Skin epidermis (tissue), 12 donors: ENCODE results near the gene SPEM2.

Experiments
- H3K27ac ChIP-seq, 21 experiments: fragments of 200-600 bp; sonication (generic) in 11 of 21; one replicate each; pipeline ENCODE4 v1.5.0; 2020; ENCODE audit warnings: mild to moderate bottlenecking in 3 of 21, inconsistent platforms in 2 of 21, moderate library complexity in 2 of 21
- H3K4me3 ChIP-seq, 7 experiments: fragments of 200-600 bp; sonication (generic) in 2 of 7; one replicate each; pipeline ENCODE4 v1.5.0; 2020; ENCODE audit warnings: inconsistent platforms in 2 of 7, mild to moderate bottlenecking in 2 of 7, moderate library complexity in 1 of 7

The SPEM2 gene

DNA sequence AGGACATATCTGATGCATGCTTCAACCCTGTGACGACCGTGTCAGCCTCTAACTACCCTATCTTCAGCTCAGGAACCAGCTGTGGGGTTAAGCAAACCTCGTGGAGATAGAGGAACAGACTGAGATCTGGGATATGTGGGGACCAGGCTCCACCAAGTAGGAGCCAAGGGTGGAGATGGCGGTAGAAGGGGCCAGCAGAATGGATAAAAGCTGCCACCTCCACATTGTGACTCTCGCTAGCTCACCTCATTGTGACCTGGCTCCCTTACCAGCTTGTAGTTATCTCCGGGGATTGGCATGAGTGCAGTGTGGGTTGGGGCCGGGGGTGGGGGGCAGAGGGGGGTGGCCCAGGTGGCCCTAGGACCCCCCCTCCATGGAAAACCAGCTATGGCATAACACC lies at the start of gene SPEM2:
Gene SPEM2 (plus strand): TSS at position 301 of the 400 bp plus-strand sequence. CDS start 73 bp downstream, at position 374.
- Histone ChIP-seq H3K27ac (no peak within 1 kb of the TSS), H3K4me3 (no peak within 1 kb of the TSS)

DNA sequence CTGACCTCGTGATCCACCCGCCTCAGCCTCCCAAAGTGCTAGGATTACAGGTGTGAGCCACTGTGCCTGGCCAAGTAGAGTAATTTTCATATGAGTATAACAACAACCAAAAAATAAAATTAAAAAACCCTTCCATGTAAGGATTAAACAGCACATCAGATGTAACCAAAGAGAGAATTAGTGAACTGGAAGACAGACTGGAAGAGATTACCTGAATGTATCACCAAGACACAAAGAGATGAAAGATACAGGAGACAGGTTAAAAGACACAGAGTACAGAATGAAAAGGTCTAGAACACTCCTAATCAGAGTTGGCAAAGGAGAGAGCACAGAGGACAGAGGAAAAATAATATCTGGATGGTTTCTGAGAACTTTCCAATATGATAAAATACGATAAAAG lies 46.3 kb upstream of the SPEM2 start:
- no peak overlapping the region for H3K27ac ChIP-seq
- H3K4me3 ChIP-seq, result no peak overlapping the region

DNA sequence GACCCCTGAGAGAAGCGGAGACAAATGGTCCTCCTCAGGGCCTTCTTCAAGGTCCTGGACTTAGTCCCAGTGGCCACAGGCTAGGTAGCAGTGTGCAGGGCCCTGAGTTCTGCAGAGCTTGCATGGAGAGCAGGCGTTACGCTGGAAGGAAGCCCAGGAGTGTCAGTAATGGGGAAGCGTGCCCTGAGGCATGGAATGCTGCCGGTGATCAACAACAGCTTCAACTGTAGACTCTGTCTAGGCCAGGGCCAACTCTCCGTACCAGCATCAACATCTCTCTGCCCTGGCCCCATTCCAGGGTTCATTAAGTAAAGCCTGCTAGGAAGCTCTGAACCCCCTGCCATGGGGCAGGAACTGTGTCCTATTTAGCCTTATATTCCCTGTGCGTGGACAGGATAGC lies 45.1 kb upstream of the SPEM2 start:
- H3K4me3 ChIP-seq, result peak overlapping the region; percentile 36 to 55 (median 41)
- H3K27ac ChIP-seq, result peak overlapping the region in 16 of 21 experiments; percentile 6 to 85 (median 76)

DNA sequence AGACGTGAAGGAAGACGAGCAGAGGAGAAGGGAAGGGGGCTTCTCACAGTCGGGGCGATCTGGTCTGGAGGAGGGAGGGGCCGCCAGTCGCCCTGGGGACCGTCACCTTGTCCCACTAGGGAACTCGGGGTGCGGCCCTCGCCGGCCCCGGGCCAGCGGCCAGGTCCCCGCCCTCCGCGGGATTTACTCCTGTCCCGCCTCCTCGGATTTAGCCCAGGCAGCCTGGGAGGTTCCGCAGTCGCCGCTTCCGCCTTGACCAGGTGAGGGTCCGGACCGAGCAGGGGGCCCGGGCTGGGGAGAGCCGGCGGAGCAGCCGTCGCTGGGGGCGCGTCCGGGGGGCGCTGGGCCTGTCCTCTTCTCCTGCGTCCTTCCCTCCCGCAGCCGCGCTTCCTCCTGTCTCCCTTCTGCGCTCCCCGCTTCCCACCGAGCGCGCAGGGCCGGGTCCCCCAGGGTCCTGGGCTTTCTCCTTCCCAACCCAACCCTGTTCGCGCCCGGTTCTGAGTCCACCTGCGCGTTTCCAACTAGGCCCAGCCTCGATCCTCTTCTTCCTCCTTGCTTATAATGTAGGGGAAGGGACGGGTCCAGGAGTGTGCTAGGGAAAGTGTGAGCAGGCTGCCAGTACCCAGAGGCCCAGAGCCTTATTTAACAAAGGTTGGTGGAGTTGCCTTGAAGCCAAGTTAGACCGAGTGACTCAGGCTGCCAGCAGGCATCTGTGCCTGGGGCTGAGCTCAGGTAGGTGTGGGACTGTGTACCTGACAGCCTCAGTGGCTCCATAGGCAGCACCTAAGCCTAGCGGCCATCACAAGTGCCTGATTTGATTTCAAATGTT lies 44.3 kb upstream of the SPEM2 start, which contains the start of gene TNK1:
Gene TNK1 (plus strand): TSS at position 235 of the 829 bp plus-strand sequence. CDS start 1,838 bp downstream, outside the sequence.
- H3K27ac ChIP-seq, result peak within 1 kb of the TSS in 20 of 21 experiments; percentile 5 to 85 (median 72)
- peak within 1 kb of the TSS; percentile 36 to 55 (median 41) for H3K4me3 ChIP-seq

DNA sequence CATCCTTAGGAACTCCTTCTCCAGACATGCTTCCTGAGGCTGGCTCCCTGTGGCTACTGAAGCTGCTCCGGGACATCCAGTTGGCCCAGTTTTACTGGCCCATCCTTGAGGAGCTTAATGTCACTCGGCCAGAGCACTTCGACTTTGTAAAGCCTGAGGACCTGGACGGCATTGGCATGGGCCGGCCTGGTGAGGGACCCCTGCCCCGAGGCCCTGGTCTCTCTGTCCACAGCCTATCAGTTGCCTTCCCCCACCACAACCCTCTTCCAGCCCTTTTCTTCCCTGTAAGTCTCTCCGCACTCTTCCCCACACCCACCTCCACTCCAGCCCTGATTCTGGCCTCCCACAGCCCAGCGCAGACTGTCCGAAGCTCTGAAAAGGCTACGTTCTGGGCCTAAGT lies 42.5 kb upstream of the SPEM2 start:
- Histone ChIP-seq H3K27ac (peak overlapping the region in 1 of 21 experiments; percentile 54), H3K4me3 (no peak overlapping the region)

DNA sequence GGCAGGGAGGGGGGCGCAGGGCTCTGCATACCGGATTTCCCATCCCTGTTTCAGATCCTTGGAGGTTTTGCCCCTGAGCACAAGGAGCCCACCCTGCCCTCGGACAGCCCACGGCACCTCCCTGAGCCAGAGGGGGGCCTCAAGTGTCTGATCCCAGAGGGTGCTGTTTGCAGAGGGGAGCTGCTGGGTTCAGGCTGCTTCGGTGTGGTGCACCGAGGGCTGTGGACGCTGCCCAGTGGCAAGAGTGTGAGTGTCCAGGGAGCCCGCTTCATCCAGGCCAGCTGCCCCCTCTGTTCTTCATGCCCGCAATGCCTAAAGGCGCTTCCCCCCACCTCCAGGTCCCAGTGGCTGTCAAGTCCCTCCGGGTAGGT lies 42.1 kb upstream of the SPEM2 start:
- peak overlapping the region in 4 of 21 experiments; percentile 28 to 60 (median 46) for H3K27ac ChIP-seq
- H3K4me3 ChIP-seq, result peak overlapping the region in 2 of 7 experiments; percentile 27 to 36

DNA sequence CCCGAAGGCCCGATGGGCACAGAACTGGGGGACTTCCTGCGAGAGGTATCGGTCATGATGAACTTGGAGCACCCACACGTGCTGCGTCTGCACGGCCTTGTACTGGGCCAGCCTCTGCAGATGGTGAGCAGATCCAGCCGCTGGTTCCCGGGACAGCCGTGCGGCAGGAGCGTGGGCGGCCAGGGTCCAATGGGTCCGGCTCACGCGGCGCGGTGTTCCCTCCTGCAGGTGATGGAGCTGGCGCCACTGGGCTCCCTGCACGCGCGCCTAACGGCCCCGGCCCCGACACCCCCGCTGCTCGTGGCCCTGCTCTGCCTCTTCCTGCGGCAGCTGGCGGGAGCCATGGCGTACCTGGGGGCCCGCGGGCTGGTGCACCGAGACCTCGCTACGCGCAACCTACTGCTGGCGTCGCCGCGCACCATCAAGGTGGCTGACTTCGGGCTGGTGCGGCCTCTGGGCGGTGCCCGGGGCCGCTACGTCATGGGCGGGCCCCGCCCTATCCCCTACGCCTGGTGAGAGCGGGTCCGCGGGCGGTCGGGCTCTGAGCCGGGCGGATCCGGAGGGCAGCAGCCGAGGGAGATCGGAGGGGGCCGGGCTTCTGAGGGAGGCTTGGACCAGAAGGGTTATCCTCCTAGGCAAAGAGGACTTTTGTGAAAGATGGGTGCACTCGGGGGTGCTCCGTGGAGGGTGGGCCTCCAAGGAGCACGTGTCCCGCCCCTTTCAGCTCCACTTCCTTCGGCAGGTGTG lies 41.5 kb upstream of the SPEM2 start:
- Histone ChIP-seq H3K4me3 (peak overlapping the region; percentile 7 to 36 (median 27)), H3K27ac (peak overlapping the region in 11 of 21 experiments; percentile 1 to 76 (median 49))

DNA sequence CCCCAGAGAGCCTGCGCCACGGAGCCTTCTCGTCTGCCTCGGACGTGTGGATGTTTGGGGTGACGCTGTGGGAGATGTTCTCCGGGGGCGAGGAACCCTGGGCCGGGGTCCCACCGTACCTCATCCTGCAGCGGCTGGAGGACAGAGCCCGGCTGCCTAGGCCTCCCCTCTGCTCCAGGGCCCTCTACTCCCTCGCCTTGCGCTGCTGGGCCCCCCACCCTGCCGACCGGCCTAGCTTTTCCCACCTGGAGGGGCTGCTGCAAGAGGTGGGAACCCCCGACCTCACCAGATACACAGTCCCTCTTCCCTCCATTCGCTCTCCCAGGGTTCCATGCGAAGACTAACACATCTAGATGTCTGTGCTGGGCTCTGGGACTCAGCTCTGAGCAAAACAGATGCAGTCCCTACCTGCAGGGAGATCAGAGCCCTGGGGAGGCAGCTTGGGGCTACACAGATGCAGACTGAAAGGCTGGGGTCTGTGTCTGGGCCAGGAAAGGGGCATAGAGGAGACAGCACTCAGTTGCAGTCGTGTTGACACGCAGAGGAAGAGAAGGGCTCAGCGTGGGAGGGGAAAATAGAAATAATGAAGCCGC lies 40.8 kb upstream of the SPEM2 start:
- Histone ChIP-seq H3K4me3 (peak overlapping the region; percentile 7 to 36 (median 27)), H3K27ac (peak overlapping the region in 9 of 21 experiments; percentile 1 to 76 (median 49))

DNA sequence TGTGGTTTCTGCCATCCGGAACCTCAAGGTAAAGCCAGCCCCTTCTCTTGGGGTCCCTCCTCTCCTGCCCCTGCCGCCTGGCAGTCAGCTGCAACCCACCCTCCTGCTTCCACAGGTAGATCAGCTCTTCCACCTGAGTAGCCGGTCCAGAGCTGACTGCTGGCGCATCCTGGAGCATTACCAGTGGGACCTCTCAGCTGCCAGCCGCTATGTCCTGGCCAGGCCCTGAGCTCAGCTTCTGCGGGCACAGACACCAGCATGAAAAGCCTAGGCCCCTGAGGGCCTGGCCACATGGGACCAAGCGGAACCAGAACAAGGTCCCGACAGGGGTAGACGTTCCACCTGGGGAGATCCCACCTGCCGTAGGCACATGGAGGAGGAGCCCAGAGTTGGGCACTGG lies 36.6 kb upstream of the SPEM2 start:
- no peak overlapping the region for H3K27ac ChIP-seq
- H3K4me3 ChIP-seq, result no peak overlapping the region

DNA sequence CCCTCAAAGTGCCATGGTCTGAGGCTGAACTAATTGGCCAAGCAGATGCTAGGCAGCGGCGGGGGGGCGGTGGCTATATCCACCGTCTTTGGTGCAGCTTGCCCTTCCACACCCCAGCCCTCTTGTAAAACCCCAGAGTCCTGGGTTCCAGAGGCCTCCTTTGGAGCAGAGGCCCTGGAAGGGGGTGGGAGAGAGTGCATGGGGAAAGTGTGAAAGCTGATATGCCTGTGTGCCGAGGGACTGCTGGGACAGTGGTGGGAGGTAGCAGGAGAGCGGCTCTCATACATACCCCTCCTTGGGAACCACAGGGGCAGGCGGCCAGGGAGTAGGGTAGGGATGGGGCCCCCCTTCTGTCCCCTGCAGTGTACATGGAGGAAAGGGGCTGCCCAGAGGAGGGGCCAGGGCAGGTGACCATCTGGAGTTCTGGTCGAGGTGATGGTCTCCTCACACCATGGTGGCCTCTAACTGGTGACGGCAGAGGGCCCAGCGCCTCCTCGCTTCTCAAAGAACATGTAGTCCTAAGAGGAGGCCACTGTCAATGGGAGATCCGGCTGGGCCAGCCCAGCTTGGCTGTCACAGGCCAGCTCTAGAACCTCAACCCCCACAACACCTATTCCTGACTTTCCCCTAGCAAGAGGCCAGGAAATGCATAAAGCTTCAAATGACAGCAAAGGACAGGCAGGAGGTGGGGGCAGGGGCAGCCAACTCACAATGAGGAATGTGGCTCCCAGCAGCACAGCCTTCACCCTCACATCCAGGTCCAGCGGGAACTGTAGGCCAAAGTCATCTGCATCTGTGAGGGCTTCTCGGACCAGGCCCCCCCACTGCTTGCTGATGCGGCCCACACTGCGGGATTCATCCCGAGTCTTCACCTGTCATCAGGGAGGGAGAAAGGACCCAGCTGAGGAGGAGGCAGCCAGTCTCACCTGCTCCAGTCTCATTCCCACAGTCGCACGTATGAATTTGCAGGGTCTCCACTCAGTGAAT lies 35.2 kb upstream of the SPEM2 start:
- Histone ChIP-seq H3K27ac (no peak overlapping the region), H3K4me3 (no peak overlapping the region)

DNA sequence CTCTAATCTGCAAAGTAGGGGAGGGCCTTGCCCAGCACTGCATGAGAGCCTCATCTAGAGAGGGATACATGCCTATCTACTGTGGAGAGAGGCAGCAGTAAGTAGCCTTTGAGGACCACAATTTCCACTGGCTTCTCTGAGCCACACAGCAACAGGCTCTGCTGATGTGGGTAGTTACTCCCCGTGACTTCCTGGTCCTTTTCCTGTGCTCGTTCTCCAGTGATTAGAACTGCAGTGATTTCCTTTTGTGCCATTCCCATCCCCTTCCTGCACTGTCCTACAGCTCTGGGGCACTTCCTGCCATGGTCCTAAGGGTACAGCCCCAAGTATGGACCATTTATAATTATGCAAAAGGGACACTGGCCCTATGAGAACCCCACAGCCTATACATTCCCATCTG lies 34.1 kb upstream of the SPEM2 start:
- Histone ChIP-seq H3K27ac (peak overlapping the region in 1 of 21 experiments; percentile 5), H3K4me3 (no peak overlapping the region)

DNA sequence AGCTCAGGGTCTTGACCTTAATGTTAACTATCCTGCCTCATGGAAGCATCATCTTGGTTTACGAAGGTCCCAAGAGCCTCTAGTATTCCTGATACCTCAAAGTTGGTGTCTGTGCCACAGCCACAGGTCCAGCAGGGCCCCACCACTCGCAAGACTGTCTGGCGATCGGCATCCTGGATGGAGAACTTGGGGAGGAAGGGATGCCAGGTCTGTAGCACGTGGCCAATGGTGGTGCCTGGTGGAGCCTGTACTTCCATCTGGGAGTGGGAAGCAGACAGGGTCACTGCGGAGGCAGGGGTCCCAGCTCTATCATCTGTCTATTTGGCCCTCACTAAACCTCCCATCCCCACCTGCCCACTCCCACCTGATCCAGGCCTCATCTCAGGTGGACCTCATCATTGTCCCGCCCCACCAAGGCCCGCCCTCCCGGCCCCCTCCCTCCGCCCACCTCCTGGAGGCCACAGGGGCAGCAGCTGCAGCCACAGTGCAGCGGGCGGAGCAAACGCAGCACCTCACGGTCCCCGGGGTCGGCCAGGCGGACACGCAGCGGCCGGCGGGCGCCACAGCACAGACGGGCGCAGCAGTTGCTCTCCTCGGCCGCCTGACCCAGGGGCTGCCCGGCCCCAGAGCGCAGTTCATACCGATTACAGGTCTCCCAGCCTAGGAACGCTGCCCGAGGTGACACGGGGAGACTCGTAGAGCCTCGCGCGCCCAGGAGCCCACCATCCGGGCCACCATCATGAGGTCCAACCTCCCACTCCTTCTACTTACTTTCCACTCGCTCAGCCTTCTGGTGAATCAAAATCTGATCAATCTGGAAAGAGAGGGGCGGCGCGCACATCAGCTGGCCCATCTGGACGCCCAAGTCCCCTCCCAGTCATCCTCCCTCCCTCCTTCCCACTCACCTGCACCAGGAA lies 32.5 kb upstream of the SPEM2 start:
- H3K4me3 ChIP-seq, result peak overlapping the region; percentile 59 to 90 (median 65)
- H3K27ac ChIP-seq, result peak overlapping the region in 19 of 21 experiments; percentile 76 to 97 (median 90)

DNA sequence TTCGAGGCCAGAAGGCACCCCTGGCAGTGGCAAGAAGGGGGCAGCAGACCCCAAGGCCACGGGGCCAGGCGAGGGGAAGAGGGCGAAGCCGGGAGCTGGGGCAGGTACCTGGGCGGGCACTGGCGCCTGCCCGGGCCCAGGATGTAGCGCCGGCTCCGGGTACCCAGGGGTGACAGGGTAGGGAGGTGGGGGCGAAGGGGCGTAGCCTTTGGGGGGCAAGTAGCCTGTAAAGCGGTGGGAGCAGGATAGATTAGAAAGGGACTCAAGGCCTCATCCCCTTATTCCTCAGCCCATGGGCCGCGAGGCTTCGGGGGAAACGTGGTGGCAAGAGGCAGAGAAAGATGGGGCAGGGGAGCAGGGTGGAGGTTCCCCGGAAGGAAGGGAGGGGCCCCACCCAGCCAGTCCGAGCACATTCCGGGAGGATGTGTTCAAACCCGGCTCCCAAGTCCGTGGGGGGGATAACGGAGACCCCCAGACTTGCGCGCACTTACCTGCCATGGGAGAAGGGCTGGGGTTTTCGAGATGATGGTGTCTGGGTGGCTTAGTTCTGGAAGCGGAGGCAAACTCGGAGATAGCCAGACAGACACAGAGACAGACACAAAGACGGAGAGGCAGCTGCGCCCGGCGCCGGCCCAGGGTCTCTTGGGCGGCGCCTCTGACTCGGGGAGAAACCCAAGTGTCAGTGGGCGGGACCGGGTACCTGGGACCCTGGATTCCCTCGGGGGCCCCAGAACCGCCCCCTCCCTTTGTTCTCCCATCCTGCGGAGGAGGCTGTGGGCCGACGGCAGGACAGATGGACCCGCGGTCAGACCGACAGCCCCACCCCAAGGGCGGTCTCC lies 31.6 kb upstream of the SPEM2 start:
- Histone ChIP-seq H3K27ac (peak overlapping the region; percentile 76 to 97 (median 90)), H3K4me3 (peak overlapping the region; percentile 59 to 90 (median 65))

DNA sequence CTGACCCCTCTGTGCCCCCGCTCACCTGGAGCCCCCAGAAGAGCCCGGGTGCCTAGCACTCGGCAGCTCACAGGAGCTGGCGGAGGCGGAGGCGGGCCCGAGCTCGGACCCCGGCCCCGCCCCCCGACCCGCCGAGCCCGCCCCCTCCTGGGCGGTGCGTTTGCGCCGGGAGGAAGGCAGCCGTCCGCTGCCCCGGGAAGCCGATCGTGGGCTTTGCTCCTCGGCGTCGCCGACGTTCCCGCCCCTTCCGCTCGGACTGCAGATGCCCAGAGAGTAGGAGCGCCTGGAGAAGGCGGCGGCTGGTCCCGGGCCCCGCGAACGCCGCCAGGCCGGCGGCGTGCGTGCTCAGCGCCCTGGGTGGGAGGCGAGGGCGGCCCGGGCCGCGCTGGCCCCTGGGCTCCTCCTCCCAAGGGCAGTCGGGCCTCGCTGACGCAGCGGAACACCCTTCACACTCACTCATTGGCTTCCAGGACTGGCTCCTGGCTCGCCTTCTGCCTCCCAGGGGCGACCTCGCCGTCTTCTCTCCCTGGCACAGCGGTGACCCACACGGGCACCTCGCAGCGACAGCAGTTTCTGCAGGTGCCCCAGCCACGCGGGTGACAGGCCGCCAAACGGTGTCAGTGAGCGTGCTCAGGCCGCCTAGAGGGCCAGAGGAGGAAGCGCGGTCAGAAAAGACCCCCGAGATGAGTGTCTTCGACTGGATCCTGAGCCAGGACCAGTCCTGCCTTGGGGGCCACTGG lies 30.8 kb upstream of the SPEM2 start, which contains the start of gene PLSCR3:
Gene PLSCR3 (minus strand): TSS at position 74 of the 740 bp plus-strand sequence. CDS start 415 bp downstream, outside the sequence.
- H3K4me3 ChIP-seq, result peak within 1 kb of the TSS; percentile 59 to 90 (median 65)
- peak within 1 kb of the TSS; percentile 76 to 97 (median 90) for H3K27ac ChIP-seq

DNA sequence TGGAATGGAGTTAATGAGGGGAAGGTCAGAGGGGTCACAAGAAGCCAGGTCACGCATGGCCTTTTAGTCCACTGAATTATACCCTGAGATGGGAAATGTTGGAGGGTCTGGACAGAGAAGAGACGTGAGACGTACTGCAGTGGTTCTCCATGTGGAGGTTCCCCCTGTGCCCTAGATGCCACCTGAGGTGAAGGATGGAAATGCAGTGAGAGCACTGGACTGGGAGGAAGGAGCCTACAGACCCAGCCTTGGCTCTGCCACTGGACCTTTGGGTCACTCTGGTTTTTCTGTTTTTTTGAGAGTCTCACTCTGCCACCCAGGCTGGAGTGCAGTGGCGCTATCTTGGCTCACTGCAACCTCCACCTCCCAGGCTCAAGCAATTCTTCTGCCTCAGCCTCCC lies 29.3 kb upstream of the SPEM2 start:
- no peak overlapping the region for H3K4me3 ChIP-seq
- no peak overlapping the region for H3K27ac ChIP-seq

DNA sequence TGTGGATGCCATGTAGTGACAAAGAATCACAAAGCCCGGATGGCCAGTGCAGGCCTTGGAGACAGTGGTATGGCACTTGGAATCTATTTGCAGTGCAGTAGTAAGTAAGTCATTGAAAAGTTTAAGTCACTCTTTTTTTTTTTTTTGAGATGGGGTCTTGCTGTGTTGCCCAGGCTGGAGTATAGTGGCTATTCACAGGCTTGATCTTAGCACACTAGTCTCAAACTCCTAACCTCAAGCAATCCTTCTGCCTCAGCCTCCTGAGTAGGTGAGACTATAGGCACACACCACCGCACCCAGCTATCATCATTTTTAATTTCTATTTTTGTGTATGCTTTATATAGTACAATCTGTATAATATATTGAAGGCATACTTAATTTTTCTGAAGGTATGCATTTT lies 26.8 kb upstream of the SPEM2 start:
- Histone ChIP-seq H3K27ac (no peak overlapping the region), H3K4me3 (no peak overlapping the region)
